Loucy (cell line): ENCODE measurements around the gene CTAGE15.
"Not testable (repeated sequence)": the region's sequence is repeated elsewhere in the genome, so short reads cannot be mapped to it uniquely, and the experiment has no call there.

ENCODE experiments used
- CTCF ChIP-seq: fragments of 200-600 bp; sonication (generic); conservative IDR thresholded peaks from 2 replicates; pipeline ENCODE4 v1.5.1; 2014; ENCODE audit warnings: mild to moderate bottlenecking, antibody characterized with exemption, low read length
- EZH2phosphoT487 ChIP-seq: fragments of 200-600 bp; IDR thresholded peaks from 2 replicates; pipeline ENCODE4 v1.6.1; 2018; ENCODE audit warnings: antibody characterized with exemption, mild to moderate bottlenecking, moderate library complexity, borderline replicate concordance

- TF ChIP-seq CTCF, EZH2phosphoT487: not testable (repeated sequence)
Measured at GRCh38 chr7:143621175-143621574, 49.6 kb downstream of the CTAGE15 start.
